ENCODE data around the gene B3GAT2.
A peak's percentile ranks its signal among the peaks of the same experiment; 100 is the strongest.

The B3GAT2 gene

DNA sequence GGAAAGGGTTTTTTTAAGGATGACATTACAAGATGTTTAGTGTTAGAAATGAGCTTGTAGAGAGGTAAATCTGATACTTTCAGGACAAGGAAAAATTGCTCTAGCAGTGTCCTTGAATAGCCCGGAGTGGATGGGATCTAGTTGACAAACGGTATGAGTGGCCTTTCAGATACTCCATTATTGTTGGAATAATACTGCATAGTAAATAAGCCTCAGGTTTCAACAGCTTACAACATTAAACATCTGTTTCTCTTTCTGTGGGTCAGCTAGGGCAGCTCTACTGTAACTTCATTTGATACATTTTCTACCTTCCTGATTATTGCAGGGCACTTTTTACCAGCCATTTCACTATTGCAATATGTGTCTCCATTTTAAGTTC, 118.0 kb downstream of the B3GAT2 start:
- TF ChIP-seq, protein P1, sequence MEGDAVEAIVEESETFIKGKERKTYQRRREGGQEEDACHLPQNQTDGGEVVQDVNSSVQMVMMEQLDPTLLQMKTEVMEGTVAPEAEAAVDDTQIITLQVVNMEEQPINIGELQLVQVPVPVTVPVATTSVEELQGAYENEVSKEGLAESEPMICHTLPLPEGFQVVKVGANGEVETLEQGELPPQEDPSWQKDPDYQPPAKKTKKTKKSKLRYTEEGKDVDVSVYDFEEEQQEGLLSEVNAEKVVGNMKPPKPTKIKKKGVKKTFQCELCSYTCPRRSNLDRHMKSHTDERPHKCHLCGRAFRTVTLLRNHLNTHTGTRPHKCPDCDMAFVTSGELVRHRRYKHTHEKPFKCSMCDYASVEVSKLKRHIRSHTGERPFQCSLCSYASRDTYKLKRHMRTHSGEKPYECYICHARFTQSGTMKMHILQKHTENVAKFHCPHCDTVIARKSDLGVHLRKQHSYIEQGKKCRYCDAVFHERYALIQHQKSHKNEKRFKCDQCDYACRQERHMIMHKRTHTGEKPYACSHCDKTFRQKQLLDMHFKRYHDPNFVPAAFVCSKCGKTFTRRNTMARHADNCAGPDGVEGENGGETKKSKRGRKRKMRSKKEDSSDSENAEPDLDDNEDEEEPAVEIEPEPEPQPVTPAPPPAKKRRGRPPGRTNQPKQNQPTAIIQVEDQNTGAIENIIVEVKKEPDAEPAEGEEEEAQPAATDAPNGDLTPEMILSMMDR (IDR thresholded peaks at IDR 0.05; ENCODE audit: insufficient read depth, low read depth, low read length, missing control alignments) = no peak
- DNase-seq (ENCODE audit: low read depth) = no peak
- H3K4me3 ChIP-seq (ENCODE audit: low read length) = no peak overlapping the region

DNA sequence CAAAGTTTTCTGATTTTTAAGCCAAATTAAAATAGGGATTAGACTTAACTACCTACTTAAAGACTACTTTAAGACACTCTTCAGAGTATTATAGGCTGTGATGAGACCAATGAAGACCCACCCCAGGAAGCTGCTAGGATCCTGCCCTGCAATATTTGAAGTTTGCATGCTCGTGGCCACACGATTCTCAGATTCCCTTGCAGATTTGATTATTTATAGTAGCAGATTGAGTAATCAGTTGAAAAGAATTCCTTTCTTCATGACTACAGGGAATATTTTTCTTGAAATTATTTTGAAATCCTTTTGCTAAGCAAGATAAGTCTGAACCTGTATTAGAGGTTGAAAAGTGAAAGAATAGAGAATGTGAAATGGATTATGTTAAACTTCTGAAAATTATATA, 122.3 kb downstream of the B3GAT2 start:
- H3K4me3 ChIP-seq (ENCODE audit: low read length) = no peak overlapping the region
- TF ChIP-seq, protein P1 (IDR thresholded peaks at IDR 0.05; ENCODE audit: insufficient read depth, low read depth, low read length, missing control alignments) = no peak
- DNase-seq (ENCODE audit: low read depth) = peak; percentile 29

DNA sequence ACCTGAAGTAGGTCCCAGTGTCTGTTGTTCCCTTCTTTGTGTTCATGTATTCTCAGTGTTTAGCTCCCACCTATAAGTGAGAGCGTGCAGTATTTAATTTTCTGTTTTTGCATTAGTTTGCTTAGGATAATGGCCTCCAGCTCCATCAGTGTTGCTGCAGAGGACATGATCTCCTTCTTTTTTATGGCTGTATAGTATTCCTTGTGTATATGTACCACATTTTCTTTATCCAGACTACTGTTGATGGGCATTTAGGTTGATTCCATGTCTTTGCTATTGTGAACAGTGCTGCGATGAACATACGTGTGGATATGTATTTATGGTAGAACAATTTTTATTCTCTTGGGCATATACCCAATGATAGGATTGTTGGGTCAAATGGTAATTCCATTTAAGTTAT, 125.4 kb downstream of the B3GAT2 start:
- TF ChIP-seq, protein P1 (IDR thresholded peaks at IDR 0.05; ENCODE audit: insufficient read depth, low read depth, low read length, missing control alignments) = no peak
- DNase-seq (ENCODE audit: low read depth) = no peak
- H3K4me3 ChIP-seq (ENCODE audit: low read length) = no peak overlapping the region

DNA sequence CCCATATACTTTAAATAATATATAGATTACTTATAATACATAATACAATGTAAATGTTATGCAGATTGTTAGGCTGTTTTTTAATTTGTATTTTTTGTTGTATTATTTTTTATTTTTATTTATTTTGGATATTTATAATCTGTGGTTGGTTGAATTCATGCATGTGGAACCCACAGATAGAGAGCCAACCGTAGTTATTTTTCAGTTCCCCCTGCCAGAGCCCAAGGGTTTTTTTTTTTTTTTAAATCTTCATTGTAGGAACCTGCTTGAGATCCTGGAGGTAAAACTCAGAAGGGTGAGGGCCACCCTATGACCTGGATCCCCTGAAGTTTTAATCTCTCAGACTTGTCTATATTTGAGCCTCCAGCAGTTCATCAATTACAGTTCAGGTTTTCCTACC, 133.2 kb downstream of the B3GAT2 start:
- no peak for DNase-seq (ENCODE audit: low read depth)
- H3K4me3 ChIP-seq (ENCODE audit: low read length) = no peak overlapping the region
- TF ChIP-seq, protein P1 (IDR thresholded peaks at IDR 0.05; ENCODE audit: insufficient read depth, low read depth, low read length, missing control alignments) = no peak

DNA sequence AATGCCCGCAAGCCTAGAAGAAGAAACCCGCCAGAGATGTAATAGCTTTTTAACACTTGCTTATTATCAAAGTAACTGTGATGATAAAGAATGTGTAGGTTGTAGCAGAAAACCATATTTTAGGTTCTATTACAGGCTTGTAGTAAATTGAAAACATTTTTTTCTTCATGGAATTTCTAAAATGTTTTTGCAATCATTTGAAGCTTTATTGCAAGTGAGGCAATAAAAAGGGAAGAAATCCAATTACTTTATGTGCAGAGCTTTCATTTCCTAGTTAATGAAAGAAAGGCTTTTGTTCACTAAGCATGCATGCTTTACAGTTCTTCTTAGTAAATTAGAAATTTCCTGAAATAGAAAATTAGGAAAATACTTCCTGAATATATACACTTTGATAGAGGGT, 135.1 kb downstream of the B3GAT2 start:
- TF ChIP-seq, protein P1 (IDR thresholded peaks at IDR 0.05; ENCODE audit: insufficient read depth, low read depth, low read length, missing control alignments) = no peak

DNA sequence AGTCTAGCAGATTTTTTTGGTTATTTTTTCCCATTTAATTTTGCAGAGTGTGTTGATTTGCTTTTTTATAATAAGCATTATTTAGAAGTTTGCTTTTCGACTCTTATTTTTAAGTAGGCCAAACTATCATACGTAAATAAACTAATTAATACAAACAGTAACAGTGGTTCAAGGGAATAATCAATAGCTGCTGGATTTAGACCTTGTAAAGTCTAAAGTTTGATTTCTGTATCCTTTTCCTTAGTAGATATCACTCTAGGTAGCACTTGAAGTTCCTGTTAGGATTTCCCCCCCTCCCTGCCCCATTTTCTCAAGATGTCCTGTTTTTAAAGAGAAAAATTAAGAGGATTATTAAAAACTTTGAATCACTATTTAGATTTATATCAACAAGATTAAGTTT, 136.1 kb downstream of the B3GAT2 start:
- DNase-seq (ENCODE audit: low read depth) = no peak
- TF ChIP-seq, protein P1 (IDR thresholded peaks at IDR 0.05; ENCODE audit: insufficient read depth, low read depth, low read length, missing control alignments) = no peak
- no peak overlapping the region for H3K4me3 ChIP-seq (ENCODE audit: low read length)

More for the DNA sequence above, 135.1 kb downstream of the B3GAT2 start:
- no peak overlapping the region for H3K4me3 ChIP-seq (ENCODE audit: low read length)
- DNase-seq (ENCODE audit: low read depth) = no peak

DNA sequence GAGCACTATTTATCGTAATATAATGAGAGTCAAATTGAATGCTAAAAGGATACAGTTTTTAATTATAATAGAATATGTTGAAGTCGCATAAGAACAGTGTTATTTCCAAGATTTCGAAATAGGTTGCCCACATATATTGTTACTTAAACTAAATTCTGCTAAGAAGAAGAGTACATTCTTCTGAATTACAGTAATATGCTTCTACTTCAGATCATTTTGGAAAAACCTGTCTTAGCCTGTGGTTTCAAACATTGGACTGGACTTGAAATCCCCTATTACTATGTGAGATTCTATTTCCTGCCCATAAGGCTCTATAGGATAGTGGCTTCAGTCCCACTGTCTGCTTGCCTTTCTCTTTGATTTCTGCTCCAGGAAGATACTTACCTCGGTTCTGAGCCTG, 137.2 kb downstream of the B3GAT2 start:
- TF ChIP-seq, protein P1 (IDR thresholded peaks at IDR 0.05; ENCODE audit: insufficient read depth, low read depth, low read length, missing control alignments) = no peak
- H3K4me3 ChIP-seq (ENCODE audit: low read length) = no peak overlapping the region
- peak; percentile 10 for DNase-seq (ENCODE audit: low read depth)
